GM12873 (cell line): ENCODE results near the gene CGNL1.

ENCODE experiments used
- TF ChIP-seq, protein P1 (sequence below): IDR thresholded peaks from 2 replicates; pipeline ENCODE4 v1.5.1; 2012; ENCODE audit warnings: low read depth, mild to moderate bottlenecking, moderate library complexity, low read length, control low read depth; ENCODE audit not compliant: insufficient read depth; ENCODE audit errors: missing control alignments

Gene CGNL1

DNA sequence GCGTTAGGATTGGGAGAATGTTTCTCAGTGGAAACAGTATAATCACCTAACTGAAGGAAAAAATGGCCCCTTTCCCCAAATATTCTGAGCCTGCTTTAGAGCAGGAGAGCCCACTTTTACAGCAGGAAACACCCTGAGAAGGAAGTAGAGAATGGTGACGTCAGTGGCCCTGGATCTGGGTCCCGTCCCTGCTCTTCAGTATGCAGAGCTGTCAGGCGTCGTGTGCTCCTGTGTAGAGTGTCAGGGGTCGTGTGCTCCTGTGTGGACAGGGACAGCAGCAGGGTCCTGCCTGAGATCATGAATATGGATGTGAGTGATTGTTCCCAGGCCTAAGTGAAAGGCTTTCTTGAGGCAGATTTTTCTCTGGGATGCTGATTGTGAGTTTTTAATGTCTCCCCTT, 45.2 kb downstream of the CGNL1 start:
- TF ChIP-seq, protein P1, sequence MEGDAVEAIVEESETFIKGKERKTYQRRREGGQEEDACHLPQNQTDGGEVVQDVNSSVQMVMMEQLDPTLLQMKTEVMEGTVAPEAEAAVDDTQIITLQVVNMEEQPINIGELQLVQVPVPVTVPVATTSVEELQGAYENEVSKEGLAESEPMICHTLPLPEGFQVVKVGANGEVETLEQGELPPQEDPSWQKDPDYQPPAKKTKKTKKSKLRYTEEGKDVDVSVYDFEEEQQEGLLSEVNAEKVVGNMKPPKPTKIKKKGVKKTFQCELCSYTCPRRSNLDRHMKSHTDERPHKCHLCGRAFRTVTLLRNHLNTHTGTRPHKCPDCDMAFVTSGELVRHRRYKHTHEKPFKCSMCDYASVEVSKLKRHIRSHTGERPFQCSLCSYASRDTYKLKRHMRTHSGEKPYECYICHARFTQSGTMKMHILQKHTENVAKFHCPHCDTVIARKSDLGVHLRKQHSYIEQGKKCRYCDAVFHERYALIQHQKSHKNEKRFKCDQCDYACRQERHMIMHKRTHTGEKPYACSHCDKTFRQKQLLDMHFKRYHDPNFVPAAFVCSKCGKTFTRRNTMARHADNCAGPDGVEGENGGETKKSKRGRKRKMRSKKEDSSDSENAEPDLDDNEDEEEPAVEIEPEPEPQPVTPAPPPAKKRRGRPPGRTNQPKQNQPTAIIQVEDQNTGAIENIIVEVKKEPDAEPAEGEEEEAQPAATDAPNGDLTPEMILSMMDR = no peak

DNA sequence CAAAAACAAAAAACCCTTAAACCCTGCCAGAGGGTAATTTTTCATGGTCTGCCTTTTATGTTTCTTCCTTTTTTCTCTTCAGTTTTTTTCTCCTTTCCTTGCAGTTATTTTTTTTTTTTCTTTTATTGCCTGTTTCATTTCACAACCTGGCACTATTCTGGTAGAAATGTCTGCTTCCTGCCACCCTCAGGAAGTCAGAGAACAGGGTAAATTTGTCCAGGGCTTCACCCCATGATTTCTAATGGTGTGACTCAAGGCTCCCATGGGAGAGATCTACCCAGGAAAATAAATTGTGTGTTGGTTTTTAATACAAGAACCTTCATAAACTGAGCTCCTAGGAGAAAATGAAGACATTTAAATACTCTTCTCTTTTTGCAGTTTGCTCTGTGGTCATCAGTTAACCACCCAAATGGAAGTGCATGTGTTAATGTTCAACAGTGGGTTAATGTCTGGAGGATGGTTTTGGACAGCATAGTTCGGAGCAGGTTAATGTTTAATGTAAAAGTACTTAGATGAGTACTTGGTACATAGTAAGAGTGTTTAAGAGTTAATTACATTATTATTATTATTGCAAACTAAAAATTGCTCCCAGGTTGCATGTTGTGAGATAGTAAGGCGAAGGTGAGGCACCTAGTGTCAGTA, 45.9 kb downstream of the CGNL1 start:
- TF ChIP-seq, protein P1 = no peak

DNA sequence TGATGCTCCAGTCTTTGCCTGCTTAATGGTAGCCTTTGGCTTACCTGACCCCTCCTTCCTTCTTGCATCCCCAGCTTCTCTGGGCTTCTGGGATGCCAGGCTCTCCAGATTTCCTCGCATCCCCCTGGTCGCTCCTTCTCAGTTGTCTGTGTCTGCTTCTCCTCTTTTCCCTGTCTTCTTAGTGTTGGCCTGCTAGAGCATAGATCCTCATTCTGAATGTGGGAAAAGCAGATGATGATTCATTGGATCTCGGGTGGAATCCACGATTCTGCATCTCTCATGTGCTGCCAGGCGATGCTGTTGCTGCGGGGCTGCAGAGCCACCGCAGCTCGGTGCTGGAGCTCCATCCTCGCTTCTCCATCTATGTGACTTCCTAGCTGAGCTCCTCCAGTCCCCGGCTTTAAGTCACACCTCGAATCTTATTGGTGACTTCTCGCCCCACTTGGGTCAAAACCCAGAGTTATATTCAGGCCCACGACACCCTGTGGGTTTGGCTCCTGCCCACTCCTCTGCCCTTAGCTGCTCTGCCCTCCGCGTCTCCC, 47.4 kb downstream of the CGNL1 start:
- TF ChIP-seq, protein P1 = no peak

DNA sequence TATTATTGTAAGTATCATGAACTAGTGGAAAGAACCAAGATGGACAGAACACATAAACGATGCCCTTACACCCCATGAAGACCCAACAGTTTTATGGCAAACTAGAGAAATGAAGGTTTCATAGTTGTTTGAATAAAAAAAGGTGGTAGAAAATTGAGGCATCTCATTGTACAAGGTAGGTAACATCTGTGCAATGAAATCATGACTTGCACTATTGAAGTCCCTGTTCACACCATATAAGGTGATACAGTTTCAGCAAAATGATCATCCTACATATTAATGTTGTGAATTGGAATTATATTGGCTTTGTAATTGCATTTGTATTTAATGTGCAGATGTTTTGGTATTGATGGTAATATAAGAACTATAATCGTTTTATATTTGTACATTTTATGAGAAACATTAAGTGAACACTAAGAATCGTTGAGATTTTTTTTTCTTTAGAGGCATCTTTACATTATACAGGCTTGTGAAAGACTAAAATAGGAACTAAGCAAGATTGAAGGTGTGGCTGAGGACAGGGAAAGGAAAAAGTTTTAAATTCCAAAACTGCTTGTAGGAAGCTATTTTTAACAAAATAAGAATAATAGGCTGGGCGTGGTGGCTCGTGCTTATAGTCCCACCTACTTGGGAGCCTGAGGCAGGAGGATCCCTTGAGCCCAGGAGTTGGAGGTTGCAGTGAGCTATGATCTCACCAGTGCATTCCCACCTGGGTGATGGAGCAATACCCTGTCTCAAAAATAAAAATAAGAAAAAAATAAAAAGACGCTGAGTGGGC, 48.5 kb downstream of the CGNL1 start:
- TF ChIP-seq, protein P1 = no peak

DNA sequence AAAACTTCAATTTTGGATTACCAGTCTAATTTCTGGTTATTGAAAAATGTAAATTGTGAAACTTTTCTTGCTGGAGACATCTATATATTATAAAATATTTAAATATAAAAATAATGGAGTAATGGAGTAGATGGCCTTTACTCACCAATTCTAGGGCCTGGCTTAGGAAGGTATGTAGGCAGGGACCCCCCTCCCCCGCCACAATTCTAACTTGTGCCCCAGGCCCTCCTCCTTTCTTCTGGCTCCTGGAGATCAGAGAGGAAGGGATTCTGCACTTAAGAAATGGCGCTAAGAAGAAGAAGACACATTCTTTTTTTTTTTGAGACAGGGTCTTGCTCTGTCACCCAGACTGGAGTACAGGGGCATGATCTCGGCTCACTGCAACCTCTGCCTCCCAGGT, 49.5 kb downstream of the CGNL1 start:
- TF ChIP-seq, protein P1 = no peak

DNA sequence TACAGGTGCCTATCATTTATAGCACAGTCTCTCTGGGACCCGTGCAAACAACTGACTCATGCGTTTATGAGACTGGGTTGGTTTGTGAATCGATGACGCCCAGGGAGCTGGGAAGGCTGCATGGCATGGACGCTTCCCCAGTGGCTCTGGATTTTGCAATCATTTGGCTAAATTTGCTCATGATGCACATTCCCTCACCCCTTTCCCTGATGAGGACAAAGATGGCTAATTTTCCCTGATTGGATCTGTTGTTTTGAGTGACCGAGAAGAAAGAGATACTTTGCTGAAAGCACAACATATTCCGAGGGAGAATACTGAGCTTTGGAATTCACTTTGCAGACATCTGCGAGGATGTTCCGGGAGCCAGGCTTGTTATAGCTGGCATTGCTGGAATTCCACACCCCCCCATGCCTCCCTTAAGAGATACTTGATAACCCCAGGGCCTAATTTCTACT, 51.1 kb downstream of the CGNL1 start:
- TF ChIP-seq, protein P1 = no peak

DNA sequence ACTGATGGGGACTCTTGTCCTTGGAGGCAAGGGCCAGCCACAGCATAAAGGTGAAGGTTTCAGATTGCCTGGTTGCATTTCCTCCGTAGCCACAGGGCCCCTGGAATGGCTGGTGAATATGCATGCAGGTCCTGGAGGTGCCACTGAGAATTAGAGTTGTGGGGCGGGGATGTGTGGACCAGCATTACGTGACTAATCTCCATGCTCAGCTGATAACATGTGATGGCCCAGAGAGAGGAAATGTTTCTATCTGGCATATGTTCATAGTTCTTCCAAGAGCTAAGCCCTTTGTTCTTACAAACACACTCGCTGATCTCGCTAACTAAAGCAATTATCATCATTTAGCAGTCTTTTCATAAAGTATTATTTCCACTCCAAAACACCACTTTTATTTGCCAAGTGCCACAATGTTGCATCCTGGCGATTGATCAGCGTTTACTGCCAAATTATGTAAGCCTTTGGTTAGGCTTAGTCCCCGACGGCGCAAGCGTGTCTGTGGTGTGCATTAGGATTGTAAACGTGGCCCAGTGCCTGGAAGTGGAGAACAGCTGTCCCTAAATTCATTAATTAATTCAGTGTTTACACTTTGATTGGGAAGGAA, 55.9 kb downstream of the CGNL1 start:
- TF ChIP-seq, protein P1 = no peak
